B cell (primary cell): Measurements from ENCODE around the gene RMND5A. TPM values are rescaled to one million over a fixed set of nuclear protein-coding genes. Genes with fewer than 3 reads are reported as not detected.
A peak's percentile ranks its signal among the peaks of the same experiment; 100 is the strongest.

ENCODE experiments used
- ATAC-seq: fragments of 200-7000 bp; cut with Tn5 transposase; one replicate; pipeline ENCODE4 v1.10.0; 2021; ENCODE audit warnings: low read depth, mild to moderate bottlenecking, moderate number of reproducible peaks, moderate library complexity
- CTCF ChIA-PET: fragments of 350-600 bp; sonication (Branson Sonifier 250); formaldehyde crosslinking; loops from one replicate; lab custom pipeline; 2021; ENCODE audit warnings: antibody characterized with exemption, inconsistent platforms; lab: Charles Lee
- POLR2A ChIA-PET: fragments of 350-600 bp; sonication (Branson Sonifier 250); formaldehyde crosslinking; loops from one replicate; lab custom pipeline; 2021; ENCODE audit warnings: antibody characterized with exemption; lab: Charles Lee
- DNase-seq: peaks from one replicate; pipeline ENCODE4 v3.0.0; 2013
- H2AFZ ChIP-seq: 2 replicates; pipeline ENCODE4 v1.6.1; 2012; ENCODE audit warnings: mild to moderate bottlenecking, low read depth, low read length; ENCODE audit not compliant: insufficient read depth, poor library complexity, severe bottlenecking
- H3K27ac ChIP-seq, 2 donors: 1 replicate in 1 of 2; 2 replicates in 1 of 2; pipeline ENCODE4 v1.5.1; 2012 to 2013; ENCODE audit warnings: low read length in 2 of 2, mild to moderate bottlenecking in 2 of 2, moderate library complexity in 1 of 2
- H3K27me3 ChIP-seq, 4 experiments: fragments of 200-600 bp in 1 of 4; sonication (generic) in 1 of 4; replicated peaks in 1 of 4; 1 replicate in 2 of 4; 2 replicates in 2 of 4; pipeline versions ENCODE4 v1.6.1 to v1.7.0; 2013 to 2016; ENCODE audit warnings: low read length in 3 of 4, mild to moderate bottlenecking in 2 of 4, mixed read lengths in 1 of 4, moderate library complexity in 1 of 4; ENCODE audit not compliant: insufficient read depth in 4 of 4, control insufficient read depth in 3 of 4; ENCODE audit errors: control extremely low read depth in 1 of 4
- H3K36me3 ChIP-seq, 2 experiments: replicated peaks in 1 of 2; 1 replicate in 1 of 2; 2 replicates in 1 of 2; pipeline versions ENCODE4 v1.6.1 to v1.7.1; 2013; ENCODE audit warnings: low read length in 1 of 2; ENCODE audit not compliant: insufficient read depth in 2 of 2, control insufficient read depth in 1 of 2; ENCODE audit errors: control extremely low read depth in 1 of 2, extremely low read depth in 1 of 2
- H3K4me1 ChIP-seq, 2 donors: fragments of 200-600 bp in 1 of 2; sonication (generic) in 1 of 2; 1 replicate in 1 of 2; 2 replicates in 1 of 2; pipeline versions ENCODE4 v1.5.1 to v1.6.1; 2013 to 2017; ENCODE audit warnings: low read length in 2 of 2; ENCODE audit not compliant: control insufficient read depth in 2 of 2, insufficient read depth in 2 of 2
- H3K4me2 ChIP-seq: replicated peaks from 2 replicates; pipeline ENCODE3; 2012; ENCODE audit warnings: mild to moderate bottlenecking, low read depth, low read length; ENCODE audit not compliant: poor library complexity, severe bottlenecking
- H3K4me3 ChIP-seq, 5 experiments: fragments of 200-600 bp in 1 of 5; sonication (generic) in 1 of 5; 1 replicate in 3 of 5; 2 replicates in 2 of 5; pipeline versions ENCODE4 v1.5.1 to v1.7.0; 2011 to 2016; ENCODE audit warnings: low read length in 4 of 5, mild to moderate bottlenecking in 4 of 5, low read depth in 2 of 5, control low read depth in 1 of 5, moderate library complexity in 1 of 5; ENCODE audit not compliant: insufficient read depth in 1 of 5; ENCODE audit errors: control extremely low read depth in 1 of 5, extremely low read depth in 1 of 5
- H3K79me2 ChIP-seq: fragments of 200-600 bp; sonication (generic); one replicate; pipeline ENCODE4 v1.6.0; 2016; ENCODE audit warnings: low read length; ENCODE audit not compliant: control insufficient read depth, insufficient read depth
- H3K9ac ChIP-seq: fragments of 200-600 bp; sonication (generic); 2 replicates; pipeline ENCODE4 v1.6.1; 2017; ENCODE audit warnings: mild to moderate bottlenecking, low read length, moderate library complexity
- H3K9me3 ChIP-seq, 3 donors: one replicate each; pipeline versions ENCODE4 v1.6.1 to v1.7.1; 2013; ENCODE audit warnings: low read length in 2 of 3; ENCODE audit not compliant: control insufficient read depth in 2 of 3, insufficient read depth in 1 of 3; ENCODE audit errors: control extremely low read depth in 1 of 3
- H4K20me1 ChIP-seq: 2 replicates; pipeline ENCODE4 v1.6.0; 2012; ENCODE audit warnings: mild to moderate bottlenecking, low read length; ENCODE audit not compliant: insufficient read depth, control insufficient read depth, poor library complexity, severe bottlenecking
- H3K27ac Mint-ChIP-seq: one replicate; pipeline ENCODE4 v1.8.0; 2021; ENCODE audit warnings: mixed read lengths
- H3K27me3 Mint-ChIP-seq: one replicate; pipeline ENCODE4 v1.8.0; 2021; ENCODE audit warnings: mixed read lengths
- H3K4me1 Mint-ChIP-seq: one replicate; pipeline ENCODE4 v1.8.0; 2021; ENCODE audit warnings: mixed read lengths
- H3K4me3 Mint-ChIP-seq: one replicate; pipeline ENCODE4 v1.8.0; 2021; ENCODE audit warnings: mixed read lengths
- H3K9me3 Mint-ChIP-seq: one replicate; pipeline ENCODE4 v1.8.0; 2022; ENCODE audit warnings: mixed read lengths; ENCODE audit not compliant: insufficient read depth
- EZH2 ChIP-seq: IDR thresholded peaks from 2 replicates; pipeline ENCODE4 v1.6.1; 2012; ENCODE audit warnings: borderline replicate concordance, low read depth, mild to moderate bottlenecking, moderate library complexity, low read length; ENCODE audit not compliant: insufficient read depth, poor library complexity, severe bottlenecking
- WGBS: methylation state at CpG from one replicate; pipeline ENCODE4 v1.1.5; 2013; ENCODE audit warnings: missing lambda C conversion rate; ENCODE audit not compliant: insufficient coverage; 5-methylcytosine and 5-hydroxymethylcytosine counted together
- intact Hi-C: fragments of 100-400 bp; cut with micrococcal nuclease; formaldehyde crosslinking; loops from one replicate; pipeline ENCODE4 v1.10.0; 2022
- polyA plus RNA-seq: library from polyadenylated mRNA; depleted of rRNA; stranded (reverse); fragments of >200 nt; gene quantifications from 2 replicates; pipeline ENCODE4 v1.2.3, GENCODE V29; 2012
- total RNA-seq, 2 donors: library from RNA; stranded (reverse); fragments of 120-200 nt in 1 of 2; gene quantifications; 1 replicate in 1 of 2; 2 replicates in 1 of 2; pipeline versions ENCODE4 v1.2.3 to v1.2.4, GENCODE V29; 2013 to 2022
- TF ChIP-seq, protein P1 (sequence below): fragments of 200-600 bp; IDR thresholded peaks from one replicate; pipeline ENCODE4 v1.8.0; 2022; ENCODE audit warnings: antibody characterized with exemption, mild to moderate bottlenecking

Gene RMND5A
- total and polyA plus RNA-seq, 2 donors (not counting 1 experiment from before 2014, with no cell fraction given), result 13.0 to 33.7 TPM

DNA sequence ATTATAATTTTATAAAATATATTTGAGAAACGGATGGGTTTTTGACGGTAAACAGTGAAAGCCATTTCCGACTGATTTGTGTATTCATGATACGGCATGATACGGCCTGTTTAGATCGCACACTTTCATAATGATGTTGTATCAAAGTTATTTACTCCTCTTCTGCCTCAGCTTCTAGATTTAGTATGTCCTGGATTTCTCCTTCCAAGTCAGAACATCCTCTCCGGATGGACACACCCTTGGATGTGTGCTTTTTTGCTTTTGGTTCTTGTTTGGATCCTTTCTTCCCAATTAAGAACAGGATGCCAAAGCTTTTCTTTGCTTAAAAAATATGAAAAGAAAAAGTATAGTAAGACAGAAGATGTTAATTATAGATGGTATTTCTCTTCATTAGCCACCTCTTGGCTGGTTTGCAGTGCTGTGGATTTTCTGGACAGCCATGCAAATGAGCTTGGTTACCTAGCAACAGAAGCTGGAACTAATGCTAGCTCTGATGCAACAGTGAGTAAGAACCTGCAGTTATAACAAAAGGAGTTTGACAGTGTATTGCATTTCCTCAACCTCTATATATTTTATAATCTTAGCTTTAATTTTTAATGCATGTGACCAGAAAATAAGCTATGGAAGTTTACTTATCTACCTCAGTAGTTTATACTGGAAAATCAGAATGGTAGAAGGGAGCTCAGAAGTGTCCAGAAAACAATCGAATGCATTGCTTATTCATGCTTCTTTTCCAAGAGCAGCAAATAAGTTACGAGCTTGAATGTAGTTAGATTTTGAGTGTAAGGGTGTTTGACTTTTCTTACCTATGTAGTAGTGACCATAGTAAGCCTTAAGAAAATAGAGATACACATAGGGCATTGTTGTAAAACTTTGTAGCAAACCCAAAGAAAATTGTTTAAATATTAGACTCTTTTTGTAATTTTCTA, 27.9 kb downstream of the RMND5A start:
- peaks cover 0 to 7% (median 3%) of the 10 kb centered on the region in 3 donors for H3K9me3 ChIP-seq
- Mint-ChIP-seq H3K4me3 (no peak overlapping the region), H3K27me3 (no peaks in the 10 kb centered on the region), H3K9me3 (peaks cover 5% of the 10 kb centered on the region), H3K4me1 (peaks cover 50% of the 10 kb centered on the region), H3K27ac (peak overlapping the region; percentile 29)
- DNase-seq, result peak; percentile 51
- H3K4me3 ChIP-seq, result no peak overlapping the region
- H3K27ac ChIP-seq, result no peak overlapping the region
- ChIA-PET POLR2A (no interaction called here), CTCF (interaction anchor here (0.6 to 1.5 kb wide), 3 partner anchors 15 to 47 kb away, joined by 3 to 8 read pairs (median 5); no protein-coding TSS in a partner anchor)
- no peak overlapping the region for H2AFZ ChIP-seq
- peak; percentile 81 for ATAC-seq
- peaks cover 5 to 12% of the 10 kb centered on the region in 2 donors for H3K4me1 ChIP-seq
- no peaks in the 10 kb centered on the region for H3K27me3 ChIP-seq
- H4K20me1 ChIP-seq, result peaks cover 56% of the 10 kb centered on the region
- no peak overlapping the region for H3K9ac ChIP-seq
- intact Hi-C loops, result no loop called here
- TF ChIP-seq EZH2, result no peak
- TF ChIP-seq, protein P1, sequence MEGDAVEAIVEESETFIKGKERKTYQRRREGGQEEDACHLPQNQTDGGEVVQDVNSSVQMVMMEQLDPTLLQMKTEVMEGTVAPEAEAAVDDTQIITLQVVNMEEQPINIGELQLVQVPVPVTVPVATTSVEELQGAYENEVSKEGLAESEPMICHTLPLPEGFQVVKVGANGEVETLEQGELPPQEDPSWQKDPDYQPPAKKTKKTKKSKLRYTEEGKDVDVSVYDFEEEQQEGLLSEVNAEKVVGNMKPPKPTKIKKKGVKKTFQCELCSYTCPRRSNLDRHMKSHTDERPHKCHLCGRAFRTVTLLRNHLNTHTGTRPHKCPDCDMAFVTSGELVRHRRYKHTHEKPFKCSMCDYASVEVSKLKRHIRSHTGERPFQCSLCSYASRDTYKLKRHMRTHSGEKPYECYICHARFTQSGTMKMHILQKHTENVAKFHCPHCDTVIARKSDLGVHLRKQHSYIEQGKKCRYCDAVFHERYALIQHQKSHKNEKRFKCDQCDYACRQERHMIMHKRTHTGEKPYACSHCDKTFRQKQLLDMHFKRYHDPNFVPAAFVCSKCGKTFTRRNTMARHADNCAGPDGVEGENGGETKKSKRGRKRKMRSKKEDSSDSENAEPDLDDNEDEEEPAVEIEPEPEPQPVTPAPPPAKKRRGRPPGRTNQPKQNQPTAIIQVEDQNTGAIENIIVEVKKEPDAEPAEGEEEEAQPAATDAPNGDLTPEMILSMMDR, result no peak
- peaks cover 94% of the 10 kb centered on the region for H3K79me2 ChIP-seq
- no CpG with 5 or more reads among the region's 9 CpGs for WGBS
- no peak overlapping the region for H3K4me2 ChIP-seq
- peaks cover 4 to 37% of the 10 kb centered on the region in 2 experiments for H3K36me3 ChIP-seq
